Lower leg skin (tissue), 4 donors: ENCODE data around the gene PREX1. TPM values are rescaled to one million over a fixed set of nuclear protein-coding genes. Genes with fewer than 3 reads are reported as not detected.

Experiments used
- DNase-seq, 2 donors: peaks; one replicate each; pipeline ENCODE4 v3.0.0-alpha.2; 2019; ENCODE audit warnings: low spot score in 2 of 2
- H3K4me3 ChIP-seq: fragments of 200-600 bp; sonication (generic); 2 replicates; pipeline ENCODE4 v1.5.1; 2017; ENCODE audit warnings: mild to moderate bottlenecking, low read depth; ENCODE audit not compliant: poor library complexity, severe bottlenecking
- CTCF ChIP-seq, 3 donors: fragments of 450-650 bp; IDR thresholded peaks; one replicate each; pipeline ENCODE4 v1.5.1; 2016; ENCODE audit warnings: antibody characterized with exemption in 3 of 3, mild to moderate bottlenecking in 3 of 3, moderate library complexity in 2 of 3
- POLR2A ChIP-seq, 2 donors: fragments of 450-650 bp; IDR thresholded peaks; one replicate each; pipeline ENCODE4 v1.6.1; 2016 to 2017; ENCODE audit warnings: antibody characterized with exemption in 2 of 2, mild to moderate bottlenecking in 1 of 2, moderate library complexity in 1 of 2
- WGBS, 2 donors: methylation state at CpG; one replicate each; pipeline ENCODE4 v1.1.5; 2018; 5-methylcytosine and 5-hydroxymethylcytosine counted together
- intact Hi-C: fragments of 100-400 bp; cut with DNase I; formaldehyde crosslinking; loops from one replicate; pipeline ENCODE4 v1.15.0; 2023; ENCODE audit warnings: low total_unique reads
- total RNA-seq, 4 donors: library from RNA; depleted of rRNA; stranded (reverse); fragments of >200 nt; gene quantifications; one replicate each; pipeline ENCODE4 v1.1.0, GENCODE V29; 2016

PREX1 gene
- total RNA-seq, 4 donors from 2014 or later: 5.4 to 18.6 (median 7.9) TPM

- intact Hi-C loops: no loop called here
- no peak overlapping the region for H3K4me3 ChIP-seq
- no peak for DNase-seq
- 72 to 78% methylated on average over 5 of the region's 5 CpGs for WGBS, 2 donors
- TF ChIP-seq CTCF (IDR thresholded peaks at IDR 0.05) (no peak), POLR2A (IDR thresholded peaks at IDR 0.05) (no peak)
These were observed 18.1 kb downstream of the PREX1 start for GRCh38 chr20:48809673-48810072.

- TF ChIP-seq CTCF (IDR thresholded peaks at IDR 0.05) (no peak), POLR2A (IDR thresholded peaks at IDR 0.05) (no peak)
- no peak for DNase-seq
- intact Hi-C loops: no loop called here
- H3K4me3 ChIP-seq: no peak overlapping the region
- WGBS, 2 donors: 85 to 86% methylated on average over 10 of the region's 10 CpGs
These were observed 19.3 kb downstream of the PREX1 start for GRCh38 chr20:48808382-48809034.

GRCh38 chr20:48807586-48808381 is 20.0 kb downstream of the PREX1 start:
- TF ChIP-seq POLR2A (IDR thresholded peaks at IDR 0.05) (no peak), CTCF (IDR thresholded peaks at IDR 0.05) (no peak)
- intact Hi-C loops: no loop called here
- 75 to 78% methylated on average over 13 of the region's 13 CpGs for WGBS, 2 donors
- DNase-seq: no peak
- no peak overlapping the region for H3K4me3 ChIP-seq

GRCh38 chr20:48807051-48807450 is 20.7 kb downstream of the PREX1 start:
- no peak for DNase-seq
- H3K4me3 ChIP-seq: no peak overlapping the region
- 94 to 100% methylated on average over 1 of the region's 1 CpG for WGBS, 2 donors
- no peak for TF ChIP-seq POLR2A (IDR thresholded peaks at IDR 0.05)
- no peak for TF ChIP-seq CTCF (IDR thresholded peaks at IDR 0.05)
- intact Hi-C loops: no loop called here

- intact Hi-C loops: no loop called here
- H3K4me3 ChIP-seq: no peak overlapping the region
- no peak for DNase-seq
- TF ChIP-seq CTCF (IDR thresholded peaks at IDR 0.05) (no peak), POLR2A (IDR thresholded peaks at IDR 0.05) (no peak)
- WGBS, 2 donors: 85 to 100% methylated on average over 1 to 5 of the region's 5 CpGs
These were observed 22.1 kb downstream of the PREX1 start for GRCh38 chr20:48805716-48806115.
